GM18505 (cell line): ENCODE data around the gene PACRG.

ENCODE experiments used
- ATAC-seq: cut with Tn5 transposase; IDR thresholded peaks from one replicate; pipeline ENCODE4 v1.9.1; 2021; ENCODE audit not compliant: unreplicated experiment
- POLR2A ChIP-seq: IDR thresholded peaks from 4 replicates; pipeline ENCODE4 v1.6.1; 2011; ENCODE audit warnings: borderline replicate concordance; ENCODE audit not compliant: insufficient read depth, insufficient read length; ENCODE audit errors: extremely low read depth

Gene PACRG

GRCh38 chr6:162719528-162719927, 8.2 kb upstream of the PACRG start:
- ATAC-seq = no peak
- no peak for TF ChIP-seq POLR2A

DNA sequence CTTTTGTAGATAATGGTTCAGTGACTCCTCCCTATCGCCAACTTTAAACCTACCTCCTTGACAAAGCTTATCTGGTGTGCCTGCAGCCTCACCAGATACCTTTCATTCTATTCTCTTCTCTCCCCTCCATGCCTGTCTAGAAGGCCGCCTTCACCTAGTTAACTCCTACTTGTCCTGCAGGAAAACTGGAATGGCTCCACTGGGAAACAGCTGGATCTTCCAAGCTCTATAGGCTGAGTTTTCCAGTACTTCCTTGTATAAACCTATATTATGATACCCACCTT, 6.4 kb upstream of the PACRG start:
- TF ChIP-seq POLR2A = no peak
- ATAC-seq = no peak

- no peak for ATAC-seq
- TF ChIP-seq POLR2A = no peak
These were observed 5.5 kb upstream of the PACRG start for GRCh38 chr6:162722226-162722625.

GRCh38 chr6:162722633-162723032, 5.1 kb upstream of the PACRG start:
- ATAC-seq = no peak
- no peak for TF ChIP-seq POLR2A

- no peak for ATAC-seq
- TF ChIP-seq POLR2A = no peak
These were observed 840 bp upstream of the PACRG start for GRCh38 chr6:162726947-162727321.

GRCh38 chr6:162728197-162728596, 423 bp downstream of the PACRG start:
- TF ChIP-seq POLR2A = no peak
- ATAC-seq = no peak

- TF ChIP-seq POLR2A = no peak
These were observed 932 bp downstream of the PACRG start for GRCh38 chr6:162728706-162729105.

GRCh38 chr6:162730502-162730901, 2.7 kb downstream of the PACRG start:
- TF ChIP-seq POLR2A = no peak
- no peak for ATAC-seq

More at GRCh38 chr6:162728706-162729105, 932 bp downstream of the PACRG start:
- ATAC-seq = no peak

- TF ChIP-seq POLR2A = no peak
- no peak for ATAC-seq
These were observed 5.7 kb downstream of the PACRG start for GRCh38 chr6:162733489-162733888.

- TF ChIP-seq POLR2A = no peak
- ATAC-seq = no peak
These were observed 9.2 kb downstream of the PACRG start for GRCh38 chr6:162736961-162737360.

GRCh38 chr6:162750776-162751175, 23.0 kb downstream of the PACRG start:
- no peak for ATAC-seq
- TF ChIP-seq POLR2A = no peak

DNA sequence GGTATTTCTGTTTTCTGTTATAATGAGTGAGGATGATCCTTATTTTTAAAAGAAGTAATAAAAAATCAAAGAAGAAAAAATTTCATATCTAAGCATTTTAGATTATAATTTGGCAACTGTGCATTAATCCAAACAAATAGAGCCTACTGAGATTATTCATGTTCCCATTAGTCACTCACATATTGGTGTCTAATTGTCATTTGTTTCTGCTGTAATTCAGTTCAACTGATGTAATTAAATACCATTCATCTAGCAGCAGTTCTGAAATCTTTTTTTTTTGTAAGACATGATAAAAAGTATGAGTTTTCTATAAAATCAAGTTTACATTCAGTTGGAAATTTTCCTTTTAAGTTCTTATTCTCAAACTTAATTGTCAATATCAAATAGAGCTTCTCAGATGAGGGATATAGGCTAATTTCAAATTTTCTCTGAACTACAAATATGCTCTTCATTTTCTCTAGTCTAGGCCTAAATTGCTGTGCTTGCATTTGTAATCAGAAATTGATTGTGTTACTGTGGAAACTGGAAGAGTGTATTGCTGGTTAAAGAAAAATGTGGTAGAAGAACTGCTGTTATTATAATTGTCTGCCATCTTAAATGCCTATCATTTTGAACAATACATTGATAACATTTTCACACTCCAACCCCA, 23.6 kb downstream of the PACRG start:
- ATAC-seq = no peak
- TF ChIP-seq POLR2A = no peak

GRCh38 chr6:162753775-162754174, 26.0 kb downstream of the PACRG start:
- TF ChIP-seq POLR2A = no peak
- ATAC-seq = no peak

DNA sequence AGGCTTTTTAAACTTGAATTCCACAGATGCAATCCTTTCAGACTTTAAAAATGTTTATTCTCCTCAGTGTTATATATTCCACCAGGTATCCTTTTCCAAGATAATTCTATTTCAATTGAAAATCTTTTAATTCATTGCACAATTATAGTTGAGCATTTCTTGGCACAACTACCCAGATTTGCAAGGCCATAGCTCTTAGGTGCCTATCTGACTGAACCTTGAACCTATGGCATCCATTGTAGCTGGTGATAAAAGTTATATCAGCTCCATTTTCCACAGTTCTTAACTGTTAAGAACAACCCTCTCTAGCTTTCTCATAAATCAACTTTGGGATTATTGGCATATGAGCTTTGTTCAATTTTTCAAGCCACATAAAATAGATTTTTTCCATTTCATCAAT, 42.4 kb downstream of the PACRG start:
- ATAC-seq = no peak
- TF ChIP-seq POLR2A = no peak

DNA sequence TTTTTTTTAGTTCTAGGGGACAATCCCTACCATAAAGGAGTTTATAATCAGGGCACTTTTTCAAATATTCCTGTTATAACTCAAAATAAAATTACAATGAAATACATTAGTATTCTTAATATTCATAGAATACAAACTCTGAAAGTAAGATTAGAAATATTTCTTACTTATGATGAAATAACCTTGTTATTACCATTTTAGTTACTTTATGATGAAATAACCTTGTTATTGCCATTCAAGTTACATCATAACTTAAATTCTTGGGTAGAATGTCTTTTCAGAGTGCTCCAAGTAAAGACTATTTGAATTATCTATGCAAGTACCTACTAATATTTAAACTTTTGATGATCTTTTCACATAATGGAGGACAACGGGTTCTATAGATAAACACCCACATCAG, 43.2 kb downstream of the PACRG start:
- ATAC-seq = no peak
- no peak for TF ChIP-seq POLR2A
